HCT116 (cell line): ENCODE measurements around the gene ATPAF1. TPM values are rescaled to one million over a fixed set of nuclear protein-coding genes. Genes with fewer than 3 reads are reported as not detected.

Experiments
- ATAC-seq: fragments of 200-7000 bp; cut with Tn5 transposase; 2 replicates; pipeline ENCODE4 v1.9.1; 2020; ENCODE audit warnings: mild to moderate bottlenecking, moderate library complexity
- BruUV-seq: library from RNA; stranded (reverse); fragments of 400-500 nt; replicated peaks from 2 replicates; lab custom pipeline; 2021; lab: Mats Ljungman, UMichigan
- CTCF ChIA-PET: fragments of 300-600 bp; sonication (Branson Sonifier 250); formaldehyde crosslinking; loops from one replicate; lab custom pipeline; 2021; ENCODE audit warnings: antibody characterized with exemption; lab: Charles Lee
- POLR2A ChIA-PET: fragments of 300-600, 350-600 bp; sonication (Branson Sonifier 250); formaldehyde crosslinking; loops from one replicate; lab custom pipeline; 2021; ENCODE audit warnings: antibody characterized with exemption; lab: Charles Lee
- RAD21 ChIA-PET, 2 experiments: fragments of 300-600 bp; sonication (Branson Sonifier 250); formaldehyde crosslinking; loops; one replicate each; lab custom pipeline; 2023; ENCODE audit warnings: low total read pairs in 2 of 2; ENCODE audit not compliant: uncharacterized antibody in 2 of 2, unreplicated experiment in 2 of 2, low non-redundant PET in 1 of 2; lab: Charles Lee
- DNase-seq: peaks from one replicate; pipeline ENCODE4 v3.0.0-alpha.2; 2010; ENCODE audit warnings: low read depth, low spot score
- H2AFZ ChIP-seq: fragments of 200-600 bp; shearing (Covaris generic), sonication (generic); 2 replicates; pipeline ENCODE4 v1.6.1; 2017; ENCODE audit warnings: low read depth, mixed run types, mixed read lengths, antibody characterized with exemption, low read length; ENCODE audit not compliant: poor library complexity, severe bottlenecking
- H3K27ac ChIP-seq: 2 replicates; pipeline ENCODE4 v1.5.1; 2012; ENCODE audit warnings: low read depth, low read length
- H3K27me3 ChIP-seq: fragments of 200-600 bp; sonication (generic); 2 replicates; pipeline ENCODE4 v1.6.1; 2016; ENCODE audit warnings: mixed run types, low read length, mixed read lengths; ENCODE audit not compliant: insufficient read depth
- H3K36me3 ChIP-seq, 2 experiments: fragments of 200-500 bp in 1 of 2; fragments of 200-600 bp in 1 of 2; sonication (Bioruptor generic) in 1 of 2; sonication (generic) in 1 of 2; 2 replicates each; pipeline versions ENCODE4 v1.5.1 to v1.6.1; 2014 to 2016; ENCODE audit warnings: low read length in 2 of 2, inconsistent platforms in 1 of 2, mixed read lengths in 1 of 2, mixed run types in 1 of 2; ENCODE audit not compliant: insufficient read depth in 2 of 2, control insufficient read depth in 1 of 2
- H3K4me1 ChIP-seq, 2 experiments: fragments of 200-600 bp in 1 of 2; sonication (generic) in 1 of 2; 2 replicates each; pipeline versions ENCODE4 v1.5.1 to v1.6.1; 2012 to 2017; ENCODE audit warnings: low read length in 2 of 2, inconsistent platforms in 1 of 2, mild to moderate bottlenecking in 1 of 2, mixed read lengths in 1 of 2, mixed run types in 1 of 2, moderate library complexity in 1 of 2; ENCODE audit not compliant: insufficient read depth in 2 of 2, control insufficient read depth in 1 of 2
- H3K4me2 ChIP-seq: fragments of 200-600 bp; sonication (generic); 2 replicates; pipeline ENCODE4 v1.6.1; 2017; ENCODE audit warnings: mixed run types, low read length, mixed read lengths
- H3K4me3 ChIP-seq, 2 experiments: fragments of 200-600 bp in 1 of 2; sonication (generic) in 1 of 2; replicated peaks in 1 of 2; 2 replicates each; pipeline ENCODE4 v1.5.1; 2011 to 2016; ENCODE audit warnings: low read length in 2 of 2, control low read depth in 1 of 2, low read depth in 1 of 2, mild to moderate bottlenecking in 1 of 2, mixed read lengths in 1 of 2, mixed run types in 1 of 2
- H3K79me2 ChIP-seq: fragments of 200-600 bp; sonication (generic); 2 replicates; pipeline ENCODE4 v1.6.1; 2017; ENCODE audit warnings: mild to moderate bottlenecking, mixed run types, low read length, moderate library complexity, mixed read lengths; ENCODE audit not compliant: insufficient read depth
- H3K9ac ChIP-seq: fragments of 200-600 bp; sonication (generic); 2 replicates; pipeline ENCODE4 v1.6.1; 2016; ENCODE audit warnings: low read length, mixed read lengths
- H3K9me2 ChIP-seq: fragments of 200-600 bp; sonication (generic), shearing (Covaris generic); 2 replicates; pipeline ENCODE4 v1.6.1; 2017; ENCODE audit warnings: mixed run types, mild to moderate bottlenecking, moderate library complexity; ENCODE audit not compliant: insufficient read depth
- H3K9me3 ChIP-seq, 2 experiments: fragments of 200-500 bp in 1 of 2; fragments of 200-600 bp in 1 of 2; sonication (Bioruptor generic) in 1 of 2; sonication (generic) in 1 of 2; 2 replicates each; pipeline ENCODE4 v1.6.1; 2014 to 2017; ENCODE audit warnings: low read length in 2 of 2, mixed read lengths in 2 of 2, inconsistent platforms in 1 of 2, low read depth in 1 of 2, mild to moderate bottlenecking in 1 of 2, mixed run types in 1 of 2, moderate library complexity in 1 of 2; ENCODE audit not compliant: control insufficient read depth in 1 of 2, insufficient read depth in 1 of 2
- H4K20me1 ChIP-seq: fragments of 200-600 bp; sonication (generic), shearing (Covaris generic); 2 replicates; pipeline ENCODE4 v1.6.1; 2017; ENCODE audit warnings: mixed run types, mild to moderate bottlenecking, moderate library complexity; ENCODE audit not compliant: insufficient read depth
- CBX3 ChIP-seq: IDR thresholded peaks from 2 replicates; pipeline ENCODE4 v1.6.1; 2012; ENCODE audit warnings: low read depth
- CEBPB ChIP-seq: IDR thresholded peaks from 2 replicates; pipeline ENCODE4 v1.6.1; 2012; ENCODE audit warnings: low read depth
- EZH2 ChIP-seq: fragments of 200-600 bp; sonication (generic); IDR thresholded peaks from 2 replicates; pipeline ENCODE4 v1.6.1; 2017; ENCODE audit warnings: antibody characterized with exemption, mixed run types
- EZH2phosphoT487 ChIP-seq: fragments of 200-600 bp; IDR thresholded peaks from 2 replicates; pipeline ENCODE4 v1.6.1; 2018; ENCODE audit warnings: antibody characterized with exemption, borderline replicate concordance
- POLR2AphosphoS5 ChIP-seq: IDR thresholded peaks from 2 replicates; pipeline ENCODE4 v1.6.1; 2011; ENCODE audit warnings: mild to moderate bottlenecking, low read depth, low read length, moderate library complexity
- RAD21 ChIP-seq: IDR thresholded peaks from 2 replicates; pipeline ENCODE4 v1.6.1; 2012; ENCODE audit warnings: low read depth, mild to moderate bottlenecking
- SRF ChIP-seq: IDR thresholded peaks from 2 replicates; pipeline ENCODE4 v1.6.1; 2012; ENCODE audit warnings: low read depth
- TCF7L2 ChIP-seq: IDR thresholded peaks from 2 replicates; pipeline ENCODE4 v1.7.0; 2011; ENCODE audit warnings: borderline replicate concordance, inconsistent platforms; ENCODE audit not compliant: insufficient read depth, insufficient read length; ENCODE audit errors: extremely low read depth
- YY1 ChIP-seq: IDR thresholded peaks from 2 replicates; pipeline ENCODE4 v1.6.1; 2011; ENCODE audit warnings: low read length, low read depth, moderate library complexity, mild to moderate bottlenecking; ENCODE audit not compliant: insufficient replicate concordance; ENCODE audit errors: extremely low read depth
- ZBTB33 ChIP-seq: IDR thresholded peaks from 2 replicates; pipeline ENCODE4 v1.6.1; 2011; ENCODE audit warnings: mild to moderate bottlenecking, low read length, moderate library complexity; ENCODE audit not compliant: insufficient replicate concordance; ENCODE audit errors: extremely low read depth
- intact Hi-C: fragments of 100-400 bp; cut with micrococcal nuclease; formaldehyde crosslinking; loops from 2 replicates; pipeline ENCODE4 v1.10.0; 2022
- total RNA-seq: library from RNA; stranded (reverse); gene quantifications from one replicate; pipeline ENCODE4 v1.2.1, GENCODE V29; 2021; ENCODE audit not compliant: unreplicated experiment

The ATPAF1 gene
- total RNA-seq, 1 experiment from 2014 or later: 35.5 TPM

GRCh38 chr1:46589529-46589928 lies 78.6 kb downstream of the ATPAF1 start:
- no peaks in the 10 kb centered on the region for H4K20me1 ChIP-seq
- CTCF ChIA-PET: no interaction called here

More at GRCh38 chr1:46589529-46589928, 78.6 kb downstream of the ATPAF1 start:
- no peak overlapping the region for H3K9ac ChIP-seq
- no peaks in the 10 kb centered on the region for H3K9me2 ChIP-seq
- ChIA-PET POLR2A (interaction anchor here (0.7 kb wide), 1 partner anchor 100 kb away, joined by 4 read pairs; no protein-coding TSS in a partner anchor), RAD21 (no interaction called here)
- no peak overlapping the region for H3K4me3 ChIP-seq
- TF ChIP-seq SRF (no peak), CEBPB (no peak), YY1 (no peak), POLR2AphosphoS5 (no peak), EZH2phosphoT487 (no peak), RAD21 (no peak), CBX3 (no peak), ZBTB33 (no peak), TCF7L2 (no peak), EZH2 (no peak)
- BruUV-seq: no TSS peak
- H3K4me2 ChIP-seq: no peak overlapping the region
- H3K79me2 ChIP-seq: no peaks in the 10 kb centered on the region
- ATAC-seq (no peak), DNase-seq (no peak)
- no peak overlapping the region for H3K27ac ChIP-seq
- no peak overlapping the region for H2AFZ ChIP-seq
- no peaks in the 10 kb centered on the region for H3K27me3 ChIP-seq
- peaks cover 18 to 23% of the 10 kb centered on the region in 2 experiments; a peak in 3 of 4 replicates for H3K36me3 ChIP-seq
- intact Hi-C loops: no loop called here
- H3K4me1 ChIP-seq: no peaks in the 10 kb centered on the region
- no peaks in the 10 kb centered on the region for H3K9me3 ChIP-seq
